H4 (cell line): ENCODE measurements around the gene NIN. TPM values are rescaled to one million over a fixed set of nuclear protein-coding genes. Genes with fewer than 3 reads are reported as not detected.

ENCODE experiments used
- DNase-seq: peaks from one replicate; pipeline ENCODE4 v3.0.0-alpha.2; 2015; ENCODE audit warnings: low spot score
- total RNA-seq: library from RNA; depleted of rRNA; stranded (reverse); fragments of >200 nt; shearing (Covaris generic); gene quantifications from 2 replicates; pipeline ENCODE4 v1.2.3, GENCODE V29; 2014; rRNA removed

NIN gene
- 12.2 and 12.7 TPM in 2 replicates for total RNA-seq

GRCh38 chr14:50830932-50831725 lies at the start of gene NIN:
NIN (minus strand) TSS chr14:50831162; CDS start chr14:50822056, 9,106 bp downstream.
- DNase-seq: peak; percentile 30

DNA sequence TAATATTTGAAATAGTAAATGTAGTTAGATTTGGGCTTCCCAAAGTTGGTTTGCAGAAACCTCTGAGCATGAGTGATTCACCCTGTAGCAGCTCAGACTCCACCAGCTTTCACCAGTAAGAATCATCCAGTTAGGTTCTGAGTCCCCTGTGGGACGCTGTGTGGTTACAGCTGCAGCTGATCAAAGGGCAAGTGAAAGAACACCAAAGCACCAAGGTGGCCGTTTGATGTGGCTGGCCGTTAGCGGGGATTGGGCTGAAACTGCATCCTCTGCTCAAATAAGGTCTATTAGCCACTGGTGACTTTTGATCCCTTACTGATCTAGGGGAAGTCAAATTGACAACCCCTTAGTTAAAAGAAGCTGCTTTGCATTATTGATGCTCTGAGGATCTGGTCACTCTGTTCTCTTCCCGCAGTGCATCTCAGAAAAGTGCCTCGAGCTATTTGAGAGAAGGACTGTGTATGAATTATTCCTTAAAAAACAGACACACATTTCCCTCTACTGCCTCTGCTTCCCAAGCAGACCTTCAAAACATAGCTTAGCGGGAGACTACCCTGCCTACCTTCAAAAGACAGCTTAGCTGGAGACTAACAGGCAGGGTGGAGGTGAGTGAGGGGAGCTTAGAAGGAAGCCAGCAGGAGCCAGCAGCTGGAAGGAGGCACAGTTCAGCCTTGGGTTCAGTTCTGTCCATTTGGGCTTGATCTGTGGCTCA lies 44.6 kb upstream of the NIN start:
- DNase-seq: no peak

DNA sequence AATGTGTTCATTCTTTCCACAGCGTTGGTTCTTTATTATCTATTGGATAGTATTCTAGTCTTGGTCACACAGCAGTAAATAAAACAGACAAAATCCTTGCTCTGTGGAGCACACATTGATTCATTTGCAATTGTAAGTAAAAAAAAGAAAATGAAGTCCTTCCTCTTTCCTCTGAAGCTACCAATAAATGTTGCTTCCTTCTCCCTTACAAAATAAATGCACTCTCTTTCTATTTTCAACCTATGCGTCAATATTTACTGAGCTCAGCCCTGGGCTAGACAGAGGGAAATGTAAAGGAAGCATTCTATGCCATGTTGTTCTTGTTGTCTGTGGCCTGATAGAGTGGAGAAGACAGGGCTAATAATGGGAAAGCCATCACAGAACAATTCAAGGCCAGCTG lies 43.8 kb upstream of the NIN start:
- DNase-seq: no peak

GRCh38 chr14:50871914-50872732 lies 41.2 kb upstream of the NIN start, which contains the start of gene ABHD12B:
ABHD12B (plus strand) TSS chr14:50872053; CDS start chr14:50872175, 122 bp downstream.
- no peak for DNase-seq

DNA sequence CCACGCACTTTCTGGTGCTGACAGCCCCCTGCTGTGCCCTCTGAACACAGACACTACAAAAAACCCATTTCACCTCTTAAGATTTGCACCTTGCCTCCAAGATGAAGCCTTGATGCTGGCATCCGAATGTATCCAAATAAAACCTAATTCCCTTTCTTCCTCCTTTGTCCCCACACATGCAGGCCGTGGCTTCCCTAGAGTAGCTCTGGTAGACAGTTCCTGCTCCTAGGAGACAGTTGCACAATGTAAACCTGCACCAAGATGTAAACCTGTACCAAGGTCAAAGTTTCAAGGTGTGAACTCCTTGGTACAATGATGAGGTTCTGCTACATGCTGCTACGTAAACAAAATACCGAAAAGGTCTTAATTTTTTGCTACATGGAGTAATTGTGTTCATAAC lies 40.3 kb upstream of the NIN start:
- no peak for DNase-seq

DNA sequence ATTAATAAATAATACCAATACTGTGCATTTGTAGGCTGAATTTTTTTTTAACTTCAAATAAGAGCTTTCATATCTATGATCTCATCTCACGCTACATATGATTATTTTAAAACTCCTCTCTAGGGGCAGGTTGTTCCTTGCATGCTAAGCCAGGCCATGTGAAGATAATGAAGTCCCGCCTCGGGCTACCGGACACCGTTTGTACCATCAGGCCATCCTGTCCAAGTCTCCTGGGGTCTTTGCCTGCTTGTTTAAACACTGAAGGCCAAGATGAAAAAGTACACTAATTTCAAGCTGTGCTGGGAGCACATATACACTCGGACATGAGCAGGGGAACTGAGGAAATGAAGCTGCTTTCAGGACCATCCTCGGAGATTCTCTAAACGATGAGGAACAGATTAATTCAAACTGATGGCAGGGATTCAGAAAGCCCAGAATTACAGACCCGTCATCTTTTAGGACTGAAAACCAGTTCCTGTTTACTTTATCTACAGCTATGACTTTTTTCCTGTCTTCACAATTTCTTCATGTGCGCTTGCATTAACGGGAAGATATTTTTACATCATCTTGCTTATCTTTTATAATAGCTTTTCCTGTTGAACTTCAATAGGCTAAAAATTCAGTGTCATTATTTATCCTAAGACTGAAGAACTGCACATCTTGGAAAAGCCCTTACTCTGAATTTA lies 34.6 kb upstream of the NIN start:
- no peak for DNase-seq

GRCh38 chr14:50864946-50865345 lies 34.0 kb upstream of the NIN start:
- DNase-seq: no peak

GRCh38 chr14:50864237-50864636 lies 33.3 kb upstream of the NIN start:
- DNase-seq: no peak

DNA sequence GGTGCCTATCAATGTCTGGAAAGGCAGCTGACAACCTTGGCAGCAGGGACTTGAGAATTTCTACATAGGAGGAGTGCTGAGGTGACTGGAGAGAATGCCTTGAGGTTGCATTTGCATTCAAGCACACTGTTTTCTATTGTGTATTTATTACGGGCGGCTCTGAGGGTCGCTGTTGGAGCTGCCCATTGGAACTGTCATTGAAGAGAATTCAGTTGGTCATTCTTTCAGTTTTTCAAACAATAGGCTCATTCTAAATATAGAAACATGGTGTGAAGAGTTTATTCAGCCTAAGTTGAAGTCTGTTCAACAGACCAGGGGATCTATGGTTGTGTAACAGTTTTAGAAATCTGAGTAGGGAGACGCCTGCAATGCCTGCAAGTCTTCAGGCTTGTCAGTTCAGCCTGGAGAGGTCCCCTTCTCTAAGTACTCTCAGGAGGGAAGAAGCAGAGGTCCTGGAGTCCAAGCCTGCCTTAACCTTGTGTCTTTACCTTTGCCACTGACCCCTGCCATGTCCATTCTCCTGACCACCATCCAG lies 31.1 kb upstream of the NIN start:
- DNase-seq: no peak

DNA sequence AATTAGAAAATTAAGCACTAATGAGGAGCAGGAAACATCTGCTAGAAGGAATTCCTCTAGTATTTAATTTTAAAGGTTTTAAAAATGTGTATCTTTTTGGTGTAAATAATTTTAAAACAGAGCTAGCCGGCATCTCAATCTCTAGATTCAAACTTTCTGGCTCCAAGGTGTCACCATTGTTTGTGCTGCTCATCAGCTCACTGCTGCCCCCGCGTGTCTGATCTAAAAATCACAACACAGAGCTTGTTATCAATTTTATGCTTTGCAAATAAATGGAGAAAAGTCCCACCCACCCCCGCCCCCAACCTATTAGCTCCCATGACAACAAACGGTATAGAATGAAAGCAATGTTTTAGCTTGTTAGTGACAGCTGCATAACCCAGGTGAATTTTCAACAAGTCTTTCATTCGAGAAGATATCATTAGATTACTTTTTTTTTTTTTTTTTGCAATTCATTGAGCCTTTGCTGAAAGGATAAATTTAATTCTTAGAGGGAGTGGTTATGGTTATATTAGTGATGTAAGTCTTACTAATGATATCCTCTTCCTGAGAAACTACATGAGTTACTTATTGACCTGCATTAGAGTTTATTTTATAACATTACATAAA lies 29.6 kb upstream of the NIN start:
- DNase-seq: peak; percentile 62

- no peak for DNase-seq
Measured at GRCh38 chr14:50859296-50859624, 28.3 kb upstream of the NIN start.

- no peak for DNase-seq
Measured at GRCh38 chr14:50856660-50857059, 25.7 kb upstream of the NIN start.

- DNase-seq: no peak
Measured at GRCh38 chr14:50855558-50855957, 24.6 kb upstream of the NIN start.

DNA sequence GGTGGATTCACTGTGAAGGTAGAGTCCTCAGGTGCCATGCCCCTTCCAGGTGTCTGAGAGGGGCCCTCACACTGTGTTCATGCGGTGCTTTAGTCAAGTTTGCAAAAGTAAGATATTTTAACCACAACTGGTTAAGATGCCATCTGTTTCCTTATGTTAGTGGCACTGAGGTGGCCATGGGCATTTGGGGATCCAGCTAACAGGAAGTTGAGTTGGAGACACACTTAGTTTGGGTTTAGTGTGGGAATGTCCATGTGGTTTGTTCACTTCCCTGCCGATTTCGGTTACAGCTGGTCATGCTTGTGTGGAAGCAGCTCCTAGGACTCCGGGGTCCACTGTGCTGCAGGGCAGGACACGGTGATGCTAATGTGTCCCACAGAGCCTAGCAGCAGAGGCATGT lies 23.6 kb upstream of the NIN start:
- no peak for DNase-seq

- DNase-seq: no peak
Measured at GRCh38 chr14:50853891-50854290, 22.9 kb upstream of the NIN start.

DNA sequence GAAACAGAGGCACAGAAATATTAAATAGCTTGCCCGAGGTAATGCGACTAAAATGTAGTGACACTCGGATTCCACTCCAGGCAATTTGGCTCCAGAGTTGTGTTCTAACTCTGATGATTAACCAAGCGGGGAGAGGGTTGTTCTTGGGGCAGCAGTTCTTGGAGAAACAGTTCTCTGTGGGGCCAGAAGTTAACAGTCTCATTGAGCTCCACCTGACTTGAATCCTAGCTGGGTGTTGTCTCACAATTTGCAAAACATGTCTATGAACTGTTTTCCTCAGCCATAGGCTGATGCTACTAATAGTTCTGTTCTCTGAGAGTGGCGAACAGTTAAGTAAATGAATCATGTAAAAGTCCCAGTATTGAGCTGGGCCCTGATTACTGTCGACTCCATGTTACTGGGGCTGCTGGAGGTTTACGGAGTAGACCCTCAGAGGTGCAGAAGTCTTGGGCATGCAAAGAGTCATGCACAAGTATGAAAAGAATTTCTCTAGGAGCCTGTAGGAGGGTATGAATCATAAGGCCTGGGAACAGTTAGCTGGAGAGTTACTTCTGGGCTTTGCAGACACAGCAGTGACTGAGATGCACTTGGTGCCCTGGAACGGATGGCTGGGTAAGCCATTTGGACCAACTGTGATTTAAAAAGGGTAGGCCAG lies 15.4 kb upstream of the NIN start:
- no peak for DNase-seq

- no peak for DNase-seq
Measured at GRCh38 chr14:50845166-50845565, 14.2 kb upstream of the NIN start.

- no peak for DNase-seq
Measured at GRCh38 chr14:50844391-50844790, 13.4 kb upstream of the NIN start.

DNA sequence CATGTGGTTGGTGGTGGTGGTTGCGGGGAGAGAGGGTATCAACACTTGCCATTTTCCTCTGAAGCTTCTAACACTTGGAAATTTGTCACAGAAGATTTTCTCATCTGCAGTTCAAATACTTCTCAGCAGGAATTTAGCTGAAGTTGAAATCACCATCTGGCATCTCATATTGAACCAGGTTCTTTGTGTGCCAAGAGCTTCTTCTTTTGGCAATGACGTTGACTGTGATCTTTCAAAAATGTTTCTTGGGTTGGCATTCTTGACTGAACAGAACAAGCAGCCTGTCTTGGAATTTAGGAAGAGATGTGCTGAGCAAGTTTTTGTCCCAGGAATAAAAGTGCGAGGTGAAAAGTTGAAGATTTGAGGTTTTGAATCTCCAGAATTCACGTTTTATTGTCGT lies 8.7 kb upstream of the NIN start:
- DNase-seq: no peak

GRCh38 chr14:50839048-50839447 lies 8.1 kb upstream of the NIN start:
- no peak for DNase-seq
